Endodermal cell (in vitro differentiated cells): ENCODE measurements around the gene COASY. TPM values are rescaled to one million over a fixed set of nuclear protein-coding genes. Genes with fewer than 3 reads are reported as not detected.
A peak's percentile ranks its signal among the peaks of the same experiment; 100 is the strongest.

Experiments
- DNase-seq: peaks from one replicate; pipeline ENCODE4 v3.0.0-alpha.2; 2017
- H3K27ac ChIP-seq: 2 replicates; pipeline ENCODE4 v1.5.1; 2013; ENCODE audit warnings: mild to moderate bottlenecking, low read depth, low read length, moderate library complexity
- H3K27me3 ChIP-seq: 2 replicates; pipeline ENCODE4 v1.6.1; 2013; ENCODE audit warnings: mild to moderate bottlenecking, low read length, moderate library complexity; ENCODE audit not compliant: insufficient read depth, control insufficient read depth, poor library complexity, severe bottlenecking
- H3K36me3 ChIP-seq: 2 replicates; pipeline ENCODE4 v1.7.0; 2013; ENCODE audit warnings: mild to moderate bottlenecking, low read length, moderate library complexity; ENCODE audit not compliant: control insufficient read depth, insufficient read depth
- H3K4me1 ChIP-seq: one replicate; pipeline ENCODE4 v1.7.0; 2013; ENCODE audit warnings: low read length; ENCODE audit not compliant: control insufficient read depth, insufficient read depth
- H3K4me3 ChIP-seq: 2 replicates; pipeline ENCODE4 v1.5.1; 2013; ENCODE audit warnings: mild to moderate bottlenecking, low read length, moderate library complexity
- H3K9ac ChIP-seq: 2 replicates; pipeline ENCODE4 v1.6.1; 2013; ENCODE audit warnings: mild to moderate bottlenecking, low read length, moderate library complexity; ENCODE audit not compliant: poor library complexity, severe bottlenecking; ENCODE audit errors: extremely low read depth
- H3K9me3 ChIP-seq: 2 replicates; pipeline ENCODE4 v1.6.1; 2013; ENCODE audit warnings: mild to moderate bottlenecking, low read length, moderate library complexity; ENCODE audit not compliant: control insufficient read depth
- H3K27ac Mint-ChIP-seq: 2 replicates; pipeline ENCODE4 v1.8.0; 2020; ENCODE audit warnings: mixed read lengths
- H3K27me3 Mint-ChIP-seq: 2 replicates; pipeline ENCODE4 v1.8.0; 2021; ENCODE audit warnings: mild to moderate bottlenecking, mixed read lengths; ENCODE audit not compliant: insufficient read depth
- H3K36me3 Mint-ChIP-seq: 2 replicates; pipeline ENCODE4 v1.8.0; 2020; ENCODE audit warnings: low read depth, mixed read lengths
- H3K4me1 Mint-ChIP-seq: 2 replicates; pipeline ENCODE4 v1.8.0; 2020; ENCODE audit warnings: mixed read lengths
- H3K4me3 Mint-ChIP-seq: 2 replicates; pipeline ENCODE4 v1.8.0; 2020; ENCODE audit warnings: mild to moderate bottlenecking, moderate library complexity, mixed read lengths
- H3K9me3 Mint-ChIP-seq: 2 replicates; pipeline ENCODE4 v1.8.0; 2020; ENCODE audit warnings: mild to moderate bottlenecking, mixed read lengths
- CTCF ChIP-seq: fragments of 200-600 bp; sonication (generic); conservative IDR thresholded peaks from 2 replicates; pipeline ENCODE4 v1.5.0; 2021; ENCODE audit warnings: antibody characterized with exemption, mild to moderate bottlenecking
- WGBS, 2 experiments: methylation state at CpG; one replicate each; pipeline versions ENCODE4 v1.1.5 to v1.1.7; 2013; ENCODE audit warnings: missing lambda C conversion rate in 2 of 2, mixed read lengths in 1 of 2; ENCODE audit not compliant: insufficient coverage in 1 of 2, insufficient read length in 1 of 2; 5-methylcytosine and 5-hydroxymethylcytosine counted together
- total RNA-seq, 2 donors: library from RNA; stranded (reverse); fragmentation: NEBNext Ultra II Directional in 1 of 2; extraction: Animal tissue kit (Norgen Biotek cat#: 25700) in 1 of 2; gene quantifications; 2 replicates in 1 of 2; 3 replicates in 1 of 2; pipeline ENCODE4 v1.2.1, GENCODE V29; 2021

Gene COASY
- total RNA-seq, 2 donors from 2014 or later: 97.7 to 99.4 TPM

- Mint-ChIP-seq H3K27ac (no peak overlapping the region), H3K9me3 (no peaks in the 10 kb centered on the region), H3K27me3 (no peaks in the 10 kb centered on the region), H3K4me1 (no peaks in the 10 kb centered on the region), H3K36me3 (peaks cover 56% of the 10 kb centered on the region), H3K4me3 (no peak overlapping the region)
- Histone ChIP-seq H3K4me1 (no peaks in the 10 kb centered on the region), H3K27me3 (no peaks in the 10 kb centered on the region), H3K36me3 (peaks cover 49% of the 10 kb centered on the region), H3K27ac (no peak overlapping the region), H3K4me3 (no peak overlapping the region), H3K9me3 (no peaks in the 10 kb centered on the region), H3K9ac (no peak overlapping the region)
- WGBS, 2 experiments: 98% methylated on average over 9 of the region's 9 CpGs
- TF ChIP-seq CTCF: no peak
- no peak for DNase-seq
These were observed 29.5 kb downstream of the COASY start for GRCh38 chr17:42591411-42591810.

- WGBS, 2 experiments: 92 to 100% methylated on average over 1 to 2 of the region's 3 CpGs
- Histone ChIP-seq H3K27ac (no peak overlapping the region), H3K27me3 (no peaks in the 10 kb centered on the region), H3K9ac (no peak overlapping the region), H3K9me3 (no peaks in the 10 kb centered on the region), H3K36me3 (peaks cover 12% of the 10 kb centered on the region), H3K4me3 (no peak overlapping the region), H3K4me1 (no peaks in the 10 kb centered on the region)
- no peak for DNase-seq
- no peak for TF ChIP-seq CTCF
- Mint-ChIP-seq H3K9me3 (no peaks in the 10 kb centered on the region), H3K4me3 (no peak overlapping the region), H3K27me3 (no peaks in the 10 kb centered on the region), H3K27ac (no peak overlapping the region), H3K36me3 (peaks cover 22% of the 10 kb centered on the region), H3K4me1 (no peaks in the 10 kb centered on the region)
These were observed 34.4 kb downstream of the COASY start for GRCh38 chr17:42596386-42596785.

- H3K36me3 Mint-ChIP-seq: peaks cover 15% of the 10 kb centered on the region
- no peaks in the 10 kb centered on the region for H3K9me3 Mint-ChIP-seq
- TF ChIP-seq CTCF: no peak
- Histone ChIP-seq H3K9ac (no peak overlapping the region), H3K4me1 (no peaks in the 10 kb centered on the region), H3K36me3 (no peaks in the 10 kb centered on the region), H3K27me3 (no peaks in the 10 kb centered on the region), H3K9me3 (no peaks in the 10 kb centered on the region), H3K27ac (no peak overlapping the region), H3K4me3 (no peak overlapping the region)
- no peak overlapping the region for H3K4me3 Mint-ChIP-seq
- H3K4me1 Mint-ChIP-seq: no peaks in the 10 kb centered on the region
- H3K27me3 Mint-ChIP-seq: no peaks in the 10 kb centered on the region
- H3K27ac Mint-ChIP-seq: peak overlapping the region; percentile 72
- DNase-seq: no peak
- WGBS, 2 experiments: 91 to 100% methylated on average over 2 of the region's 2 CpGs
These were observed 37.0 kb downstream of the COASY start for GRCh38 chr17:42598905-42599304.
